ENCODE measurements around the gene RND3.

RND3 gene

DNA sequence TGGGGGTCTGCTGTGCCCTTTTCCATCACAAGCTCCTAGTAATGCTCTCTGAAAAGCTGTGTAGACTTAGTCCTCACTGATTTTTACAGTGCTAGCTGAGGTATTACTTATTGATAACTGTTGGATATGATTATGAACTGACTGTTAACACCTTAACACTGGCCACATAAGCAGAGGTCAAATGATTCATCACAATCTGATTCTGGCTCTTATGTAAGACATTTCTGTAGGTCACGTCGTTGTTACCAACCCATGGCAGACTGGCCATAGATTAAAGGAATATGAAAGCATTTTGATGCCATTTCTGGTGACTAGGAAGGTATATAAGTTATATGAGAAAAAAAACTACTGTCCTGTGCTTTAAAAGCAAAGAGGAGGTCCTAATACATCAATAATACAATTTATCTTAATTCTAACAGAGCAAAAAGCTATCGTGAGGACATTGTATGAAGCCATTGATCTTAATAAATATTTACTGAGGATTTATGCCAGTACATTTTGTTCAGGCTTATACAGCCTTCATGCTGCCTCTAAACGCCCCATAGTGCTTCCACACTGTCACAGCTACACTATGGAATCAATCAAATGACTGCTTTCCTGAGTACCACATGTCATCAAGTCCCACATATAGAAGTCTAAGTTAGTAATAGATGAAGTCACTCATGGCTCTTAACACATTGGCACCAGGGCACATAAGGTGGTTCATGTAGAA is 6.9 kb upstream of the RND3 start:
- Histone ChIP-seq H3K4me1 (ENCODE audit: control insufficient read depth in 2 of 2, insufficient read depth in 2 of 2, low read length in 2 of 2) (no peaks in the 10 kb centered on the region), H3K9ac (ENCODE audit: low read depth in 1 of 2, low read length in 2 of 2) (no peak overlapping the region), H3K36me3 (ENCODE audit: control insufficient read depth in 2 of 2, insufficient read depth in 2 of 2, low read length in 2 of 2) (no peaks in the 10 kb centered on the region), H3K27me3 (ENCODE audit: control insufficient read depth in 2 of 2, insufficient read depth in 2 of 2, low read length in 2 of 2) (no peaks in the 10 kb centered on the region), H3K9me3 (ENCODE audit: control insufficient read depth in 2 of 2, low read length in 2 of 2) (no peaks in the 10 kb centered on the region), H3K4me3 (ENCODE audit: low read length in 2 of 2) (no peak overlapping the region), H3K27ac (ENCODE audit: low read depth in 2 of 2, low read length in 2 of 2) (no peak overlapping the region)

DNA sequence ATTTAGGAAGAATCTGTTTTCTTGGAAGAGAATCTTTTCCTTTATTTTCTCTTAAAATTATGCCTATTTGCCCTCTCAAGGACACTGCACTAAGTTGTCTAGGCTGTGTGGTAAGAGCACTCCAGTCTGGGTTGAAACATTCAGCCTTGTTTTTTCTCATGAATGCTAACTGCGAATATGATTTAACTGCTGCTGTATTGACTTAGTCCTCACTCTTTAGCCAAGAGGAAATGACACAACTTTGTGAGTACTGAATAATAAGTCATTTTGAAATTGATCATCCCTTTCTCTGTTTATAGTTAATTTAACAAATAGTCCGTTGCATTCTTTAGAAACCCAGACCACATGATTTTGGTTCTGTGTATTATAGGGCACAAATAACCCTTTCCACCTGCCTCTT is 4.5 kb upstream of the RND3 start:
- no peaks in the 10 kb centered on the region for H3K4me1 ChIP-seq (ENCODE audit: control insufficient read depth in 2 of 2, insufficient read depth in 2 of 2, low read length in 2 of 2)
- no peak overlapping the region for H3K4me3 ChIP-seq (ENCODE audit: low read length in 2 of 2)
- no peaks in the 10 kb centered on the region for H3K36me3 ChIP-seq (ENCODE audit: control insufficient read depth in 2 of 2, insufficient read depth in 2 of 2, low read length in 2 of 2)
- H3K27me3 ChIP-seq (ENCODE audit: control insufficient read depth in 2 of 2, insufficient read depth in 2 of 2, low read length in 2 of 2): no peaks in the 10 kb centered on the region
- no peak overlapping the region for H3K9ac ChIP-seq (ENCODE audit: low read depth in 1 of 2, low read length in 2 of 2)
- H3K27ac ChIP-seq (ENCODE audit: low read depth in 2 of 2, low read length in 2 of 2): no peak overlapping the region
- H3K9me3 ChIP-seq (ENCODE audit: control insufficient read depth in 2 of 2, low read length in 2 of 2): no peaks in the 10 kb centered on the region

DNA sequence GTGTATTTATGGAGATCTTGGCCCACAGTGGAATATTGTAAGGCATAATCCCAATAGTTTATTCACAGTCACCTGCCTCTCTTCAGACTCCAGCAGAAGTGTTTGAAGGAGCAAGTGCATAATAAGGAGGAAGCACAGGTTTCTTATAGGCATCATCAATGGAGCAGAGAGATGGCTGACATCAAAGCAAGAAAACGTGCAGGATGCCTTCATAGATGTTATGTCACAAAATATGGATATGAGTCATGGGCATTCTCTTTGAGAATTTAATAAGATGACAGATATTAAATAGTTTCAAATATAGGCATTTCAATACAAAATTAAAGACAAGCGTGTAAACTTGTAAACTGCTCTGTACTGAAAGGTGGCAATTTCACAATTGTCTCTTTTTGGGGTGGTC is 4.0 kb upstream of the RND3 start:
- no peaks in the 10 kb centered on the region for H3K4me1 ChIP-seq (ENCODE audit: control insufficient read depth in 2 of 2, insufficient read depth in 2 of 2, low read length in 2 of 2)
- H3K27ac ChIP-seq (ENCODE audit: low read depth in 2 of 2, low read length in 2 of 2): no peak overlapping the region
- H3K27me3 ChIP-seq (ENCODE audit: control insufficient read depth in 2 of 2, insufficient read depth in 2 of 2, low read length in 2 of 2): no peaks in the 10 kb centered on the region
- H3K36me3 ChIP-seq (ENCODE audit: control insufficient read depth in 2 of 2, insufficient read depth in 2 of 2, low read length in 2 of 2): no peaks in the 10 kb centered on the region
- H3K9me3 ChIP-seq (ENCODE audit: control insufficient read depth in 2 of 2, low read length in 2 of 2): no peaks in the 10 kb centered on the region
- H3K4me3 ChIP-seq (ENCODE audit: low read length in 2 of 2): no peak overlapping the region
- H3K9ac ChIP-seq (ENCODE audit: low read depth in 1 of 2, low read length in 2 of 2): no peak overlapping the region

DNA sequence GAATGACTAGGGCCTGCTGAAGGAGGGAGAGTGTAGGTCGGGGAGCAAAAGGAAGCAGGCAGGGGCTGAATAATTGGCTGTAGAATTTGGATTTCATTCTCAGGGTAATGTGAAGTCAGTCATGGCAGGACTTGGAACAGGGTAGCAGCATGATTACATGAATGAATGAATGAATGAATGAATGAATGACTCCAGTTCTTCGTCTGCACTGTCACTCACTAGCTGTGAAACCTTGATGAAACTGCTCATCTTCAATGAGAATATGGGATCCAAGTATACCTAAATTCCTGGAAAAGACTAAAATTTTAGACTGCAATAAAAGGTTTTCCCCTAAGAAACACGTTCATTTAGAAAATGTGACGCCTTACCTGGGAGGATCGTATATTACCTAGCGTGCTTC is 3.0 kb upstream of the RND3 start:
- H3K9me3 ChIP-seq (ENCODE audit: control insufficient read depth in 2 of 2, low read length in 2 of 2): no peaks in the 10 kb centered on the region
- H3K27ac ChIP-seq (ENCODE audit: low read depth in 2 of 2, low read length in 2 of 2): no peak overlapping the region

DNA sequence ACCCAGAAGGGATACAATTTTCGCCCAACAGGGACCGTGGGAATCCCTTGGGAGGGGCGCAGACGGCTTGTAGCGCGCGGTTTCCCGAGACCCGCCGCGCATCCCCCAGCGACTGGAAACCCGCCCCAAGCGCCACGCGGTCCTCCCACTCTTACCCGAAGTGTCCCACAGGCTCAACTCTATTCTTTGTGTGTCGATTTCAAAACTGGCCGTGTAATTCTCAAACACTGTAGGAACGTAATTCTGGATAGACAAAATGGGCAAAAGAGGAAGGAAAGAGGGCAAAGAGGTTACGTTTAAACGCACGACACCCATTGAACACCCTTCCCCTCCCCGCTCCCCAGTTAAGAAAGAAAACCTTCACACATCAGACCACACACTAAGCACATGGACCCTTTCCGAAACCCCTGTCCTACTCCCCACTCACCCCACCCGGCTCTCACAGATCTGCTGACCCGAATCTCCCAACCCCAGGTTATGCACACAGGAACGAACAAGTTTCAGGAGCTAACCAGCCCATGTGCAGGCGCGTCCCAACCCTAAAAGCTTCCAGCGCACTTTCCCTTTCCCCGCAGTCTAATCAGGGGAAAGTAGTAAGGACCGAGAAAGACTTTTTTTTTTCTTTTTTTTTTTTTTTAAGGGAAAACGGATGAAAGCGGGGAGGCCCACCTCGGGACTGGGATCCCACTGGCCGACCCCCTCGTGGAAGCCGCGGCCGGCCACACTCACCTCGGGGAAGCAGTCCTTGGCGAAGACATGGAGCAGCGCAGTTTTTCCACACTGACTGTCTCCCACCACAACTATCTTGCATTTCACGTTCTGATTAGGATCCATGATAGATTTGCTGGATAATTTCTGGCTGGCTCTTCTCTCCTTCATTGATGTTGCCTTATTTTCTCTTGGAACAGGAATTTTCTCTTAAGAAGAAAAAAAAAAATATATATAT is 655 bp downstream of the RND3 start:
- Histone ChIP-seq H3K36me3 (ENCODE audit: control insufficient read depth in 2 of 2, insufficient read depth in 2 of 2, low read length in 2 of 2) (no peaks in the 10 kb centered on the region), H3K27ac (ENCODE audit: low read depth in 2 of 2, low read length in 2 of 2) (peak overlapping the region; percentile 96), H3K27me3 (ENCODE audit: control insufficient read depth in 2 of 2, insufficient read depth in 2 of 2, low read length in 2 of 2) (no peaks in the 10 kb centered on the region), H3K4me1 (ENCODE audit: control insufficient read depth in 2 of 2, insufficient read depth in 2 of 2, low read length in 2 of 2) (peaks cover 12 to 28% of the 10 kb centered on the region in 2 donors), H3K9ac (ENCODE audit: low read depth in 1 of 2, low read length in 2 of 2) (peak overlapping the region; percentile 88 to 99), H3K9me3 (ENCODE audit: control insufficient read depth in 2 of 2, low read length in 2 of 2) (no peaks in the 10 kb centered on the region), H3K4me3 (ENCODE audit: low read length in 2 of 2) (peak overlapping the region; percentile 95 to 97)

More for the DNA sequence above, 3.0 kb upstream of the RND3 start:
- no peaks in the 10 kb centered on the region for H3K36me3 ChIP-seq (ENCODE audit: control insufficient read depth in 2 of 2, insufficient read depth in 2 of 2, low read length in 2 of 2)
- H3K4me3 ChIP-seq (ENCODE audit: low read length in 2 of 2): no peak overlapping the region
- H3K9ac ChIP-seq (ENCODE audit: low read depth in 1 of 2, low read length in 2 of 2): no peak overlapping the region
- no peaks in the 10 kb centered on the region for H3K27me3 ChIP-seq (ENCODE audit: control insufficient read depth in 2 of 2, insufficient read depth in 2 of 2, low read length in 2 of 2)
- no peaks in the 10 kb centered on the region for H3K4me1 ChIP-seq (ENCODE audit: control insufficient read depth in 2 of 2, insufficient read depth in 2 of 2, low read length in 2 of 2)

DNA sequence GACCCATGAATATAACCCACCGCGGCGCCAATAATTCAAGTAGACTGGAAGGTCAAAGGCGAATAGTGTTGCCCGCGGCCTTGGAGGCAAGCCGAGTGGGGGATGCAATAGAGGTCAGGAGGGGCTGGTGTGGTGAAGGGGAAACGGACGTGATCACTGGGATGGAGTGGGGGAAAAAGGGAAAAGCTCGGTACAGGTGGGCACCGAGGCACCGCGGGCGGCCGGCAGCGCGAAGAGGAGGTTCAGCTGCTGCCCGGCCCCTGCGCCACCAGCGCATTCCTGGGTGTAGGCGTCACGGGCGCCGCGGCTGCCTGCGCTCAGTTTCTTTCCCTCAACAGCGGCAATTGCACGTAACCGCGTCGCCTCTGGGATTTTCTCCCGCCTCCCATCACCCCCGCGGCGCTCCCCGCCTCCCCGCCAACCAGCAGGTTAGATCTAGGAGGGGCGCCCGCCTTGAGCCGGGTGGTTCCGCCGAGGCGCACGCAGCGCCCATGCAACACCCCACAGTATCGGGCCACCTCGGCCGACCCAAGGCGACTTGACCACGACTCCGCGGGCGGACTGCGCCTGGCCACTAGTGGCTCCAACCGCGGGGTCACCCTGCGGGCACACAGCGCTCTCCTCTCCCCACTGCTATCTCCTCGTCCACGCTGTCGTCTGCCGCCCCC is 1.5 kb downstream of the RND3 start:
- H3K27me3 ChIP-seq (ENCODE audit: control insufficient read depth in 2 of 2, insufficient read depth in 2 of 2, low read length in 2 of 2): no peaks in the 10 kb centered on the region
- H3K36me3 ChIP-seq (ENCODE audit: control insufficient read depth in 2 of 2, insufficient read depth in 2 of 2, low read length in 2 of 2): peaks cover 0 to 4% of the 10 kb centered on the region in 2 donors
- H3K9me3 ChIP-seq (ENCODE audit: control insufficient read depth in 2 of 2, low read length in 2 of 2): no peaks in the 10 kb centered on the region
- H3K9ac ChIP-seq (ENCODE audit: low read depth in 1 of 2, low read length in 2 of 2): peak overlapping the region; percentile 88 to 99
- peaks cover 12 to 36% of the 10 kb centered on the region in 2 donors for H3K4me1 ChIP-seq (ENCODE audit: control insufficient read depth in 2 of 2, insufficient read depth in 2 of 2, low read length in 2 of 2)
- H3K4me3 ChIP-seq (ENCODE audit: low read length in 2 of 2): peak overlapping the region; percentile 95 to 97
- peak overlapping the region; percentile 96 for H3K27ac ChIP-seq (ENCODE audit: low read depth in 2 of 2, low read length in 2 of 2)

DNA sequence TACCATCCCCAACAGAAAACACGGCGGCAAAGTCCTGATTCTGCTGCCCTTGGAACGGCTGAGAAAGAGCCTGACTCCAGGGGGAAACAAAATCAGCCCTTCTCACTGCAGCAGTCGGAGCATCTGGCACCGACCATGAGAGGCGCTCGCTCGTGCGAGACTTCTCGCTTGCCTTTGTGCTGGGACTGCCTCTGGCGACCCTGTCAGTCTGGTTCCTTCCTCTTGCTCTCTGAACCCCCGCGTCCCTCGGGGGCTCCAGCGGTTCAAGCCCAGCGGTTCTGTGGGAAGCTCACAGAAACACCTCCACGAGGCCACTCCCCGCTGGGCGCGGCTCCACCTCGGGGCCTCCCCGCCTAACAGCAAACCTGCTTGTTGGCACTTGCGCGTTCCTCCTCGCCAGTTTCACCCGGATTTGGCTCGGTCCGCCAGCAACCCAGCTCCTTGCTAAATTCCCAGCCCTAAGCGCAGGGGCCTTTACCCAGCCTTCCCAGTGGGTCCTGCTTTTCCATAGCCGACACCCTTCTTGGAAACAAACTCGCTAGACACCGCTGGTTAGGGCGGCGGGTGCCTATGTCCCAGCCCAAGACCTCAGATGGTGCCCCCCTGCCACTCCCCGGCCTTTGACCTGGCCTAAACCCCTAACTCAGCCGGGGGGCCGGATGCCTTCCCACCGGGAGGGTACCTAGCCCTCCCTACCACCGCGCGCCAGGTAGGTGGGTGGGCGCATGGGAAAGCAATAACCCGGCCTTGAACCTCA is 2.2 kb downstream of the RND3 start:
- no peaks in the 10 kb centered on the region for H3K9me3 ChIP-seq (ENCODE audit: control insufficient read depth in 2 of 2, low read length in 2 of 2)
- H3K27ac ChIP-seq (ENCODE audit: low read depth in 2 of 2, low read length in 2 of 2): peak overlapping the region; percentile 96
- H3K27me3 ChIP-seq (ENCODE audit: control insufficient read depth in 2 of 2, insufficient read depth in 2 of 2, low read length in 2 of 2): no peaks in the 10 kb centered on the region
- peaks cover 12 to 43% of the 10 kb centered on the region in 2 donors for H3K4me1 ChIP-seq (ENCODE audit: control insufficient read depth in 2 of 2, insufficient read depth in 2 of 2, low read length in 2 of 2)
- H3K4me3 ChIP-seq (ENCODE audit: low read length in 2 of 2): peak overlapping the region; percentile 95 to 97
- H3K36me3 ChIP-seq (ENCODE audit: control insufficient read depth in 2 of 2, insufficient read depth in 2 of 2, low read length in 2 of 2): peaks cover 0 to 11% of the 10 kb centered on the region in 2 donors
- peak overlapping the region; percentile 88 to 99 for H3K9ac ChIP-seq (ENCODE audit: low read depth in 1 of 2, low read length in 2 of 2)

DNA sequence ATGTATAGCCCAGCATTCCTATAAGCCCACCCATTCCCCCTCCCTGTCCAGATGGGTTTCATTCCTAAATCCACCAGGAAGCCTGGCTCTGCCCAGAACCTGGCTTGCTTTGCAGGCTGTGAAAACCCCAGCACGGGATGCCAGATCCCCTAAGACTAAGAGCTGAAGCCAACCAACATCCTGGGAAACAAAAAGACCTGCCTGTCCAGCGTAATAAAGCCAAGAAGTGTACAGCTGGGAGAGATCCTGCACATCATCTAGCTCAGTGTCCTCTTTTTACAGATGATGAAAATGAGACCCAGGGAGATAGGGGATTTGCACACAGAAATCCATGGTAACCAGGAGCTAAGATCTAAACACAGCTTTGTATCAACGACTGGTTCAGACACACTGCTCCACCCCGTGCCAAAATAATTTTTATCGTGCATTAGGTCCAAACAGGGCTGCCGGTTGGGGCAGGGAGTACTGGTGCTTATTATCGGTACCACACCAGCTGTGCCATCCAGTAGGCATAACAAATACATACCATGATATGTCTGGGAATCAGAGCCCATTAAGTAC is 2.9 kb downstream of the RND3 start:
- Histone ChIP-seq H3K9ac (ENCODE audit: low read depth in 1 of 2, low read length in 2 of 2) (peak overlapping the region; percentile 88 to 99), H3K27ac (ENCODE audit: low read depth in 2 of 2, low read length in 2 of 2) (peak overlapping the region; percentile 96), H3K27me3 (ENCODE audit: control insufficient read depth in 2 of 2, insufficient read depth in 2 of 2, low read length in 2 of 2) (no peaks in the 10 kb centered on the region), H3K4me1 (ENCODE audit: control insufficient read depth in 2 of 2, insufficient read depth in 2 of 2, low read length in 2 of 2) (peaks cover 14 to 47% of the 10 kb centered on the region in 2 donors), H3K9me3 (ENCODE audit: control insufficient read depth in 2 of 2, low read length in 2 of 2) (no peaks in the 10 kb centered on the region), H3K4me3 (ENCODE audit: low read length in 2 of 2) (peak overlapping the region; percentile 95 to 97), H3K36me3 (ENCODE audit: control insufficient read depth in 2 of 2, insufficient read depth in 2 of 2, low read length in 2 of 2) (peaks cover 0 to 11% of the 10 kb centered on the region in 2 donors)

DNA sequence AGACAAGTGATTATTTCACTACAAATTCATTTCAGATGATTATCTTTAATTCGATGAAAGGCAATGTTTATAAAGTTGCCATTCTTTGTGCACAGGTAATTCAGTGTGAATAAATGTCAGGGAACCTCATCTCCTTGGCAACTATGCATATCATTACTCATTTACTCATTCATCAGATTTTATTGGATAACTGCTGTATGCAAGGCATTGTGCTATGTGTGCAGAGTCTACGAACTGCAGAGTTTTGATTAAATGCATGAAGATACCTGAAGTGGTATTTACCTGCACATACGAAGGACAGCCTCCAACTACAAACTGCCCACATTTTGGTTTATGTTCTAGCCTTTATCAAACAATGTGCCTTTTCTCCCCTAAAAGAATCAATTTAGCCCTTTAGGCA is 3.5 kb downstream of the RND3 start:
- H3K9ac ChIP-seq (ENCODE audit: low read depth in 1 of 2, low read length in 2 of 2): no peak overlapping the region
- no peaks in the 10 kb centered on the region for H3K9me3 ChIP-seq (ENCODE audit: control insufficient read depth in 2 of 2, low read length in 2 of 2)
- H3K36me3 ChIP-seq (ENCODE audit: control insufficient read depth in 2 of 2, insufficient read depth in 2 of 2, low read length in 2 of 2): peaks cover 0 to 11% of the 10 kb centered on the region in 2 donors
- H3K4me3 ChIP-seq (ENCODE audit: low read length in 2 of 2): peak overlapping the region; percentile 95 to 97
- peaks cover 14 to 53% of the 10 kb centered on the region in 2 donors for H3K4me1 ChIP-seq (ENCODE audit: control insufficient read depth in 2 of 2, insufficient read depth in 2 of 2, low read length in 2 of 2)
- H3K27ac ChIP-seq (ENCODE audit: low read depth in 2 of 2, low read length in 2 of 2): peak overlapping the region; percentile 96
- H3K27me3 ChIP-seq (ENCODE audit: control insufficient read depth in 2 of 2, insufficient read depth in 2 of 2, low read length in 2 of 2): no peaks in the 10 kb centered on the region

All from mucosa of rectum (tissue), 2 donors.